ENCODE results near the gene LYPD6. TPM values are rescaled to one million over a fixed set of nuclear protein-coding genes. Genes with fewer than 3 reads are reported as not detected.

The LYPD6 gene
- total RNA-seq, 4 donors from 2014 or later: 0.31 to 4.0 (median 3.0) TPM

- no peak overlapping the region for H3K27ac ChIP-seq
- 29 to 67% methylated on average over 1 to 2 of the region's 3 CpGs for WGBS, 2 donors (ENCODE audit: low coverage in 1 of 2)
- no peaks in the 10 kb centered on the region for H3K4me1 ChIP-seq
- H3K36me3 ChIP-seq: no peaks in the 10 kb centered on the region
- H3K4me3 ChIP-seq: no peak overlapping the region
- no peak for ATAC-seq
- TF ChIP-seq EP300 (IDR thresholded peaks at IDR 0.05) (no peak), POLR2A (IDR thresholded peaks at IDR 0.05) (no peak), POLR2AphosphoS5 (IDR thresholded peaks at IDR 0.05) (no peak), CTCF (IDR thresholded peaks at IDR 0.05) (no peak)
- no peaks in the 10 kb centered on the region for H3K9me3 ChIP-seq
- no peaks in the 10 kb centered on the region for H3K27me3 ChIP-seq
Measured at GRCh38 chr2:149451417-149452165, 121.2 kb downstream of the LYPD6 start.

GRCh38 chr2:149456285-149456684 lies 125.9 kb downstream of the LYPD6 start:
- H3K4me1 ChIP-seq: no peaks in the 10 kb centered on the region
- ATAC-seq: no peak
- peaks cover 0 to 12% (median 0%) of the 10 kb centered on the region in 3 donors for H3K9me3 ChIP-seq
- H3K27me3 ChIP-seq: no peaks in the 10 kb centered on the region
- no peak for TF ChIP-seq CTCF (IDR thresholded peaks at IDR 0.05)
- no peak for TF ChIP-seq EP300 (IDR thresholded peaks at IDR 0.05)
- no peak for TF ChIP-seq POLR2AphosphoS5 (IDR thresholded peaks at IDR 0.05)
- TF ChIP-seq POLR2A (IDR thresholded peaks at IDR 0.05): no peak
- no peak overlapping the region for H3K4me3 ChIP-seq
- H3K27ac ChIP-seq: no peak overlapping the region
- H3K36me3 ChIP-seq: no peaks in the 10 kb centered on the region
- WGBS, 2 donors (ENCODE audit: low coverage in 1 of 2): 82 to 93% methylated on average over 2 of the region's 2 CpGs

GRCh38 chr2:149458502-149458901 lies 128.1 kb downstream of the LYPD6 start:
- H3K4me1 ChIP-seq: no peaks in the 10 kb centered on the region
- no peaks in the 10 kb centered on the region for H3K27me3 ChIP-seq
- no peak overlapping the region for H3K27ac ChIP-seq
- H3K9me3 ChIP-seq: peaks cover 0 to 18% (median 0%) of the 10 kb centered on the region in 3 donors
- ATAC-seq: no peak
- no peaks in the 10 kb centered on the region for H3K36me3 ChIP-seq
- TF ChIP-seq POLR2AphosphoS5 (IDR thresholded peaks at IDR 0.05) (no peak), POLR2A (IDR thresholded peaks at IDR 0.05) (no peak)
- H3K4me3 ChIP-seq: no peak overlapping the region

GRCh38 chr2:149463328-149464002 lies 133.1 kb downstream of the LYPD6 start:
- WGBS, 2 donors (ENCODE audit: low coverage in 1 of 2): 42 to 43% methylated on average over 2 of the region's 2 CpGs

GRCh38 chr2:149464396-149464795 lies 134.0 kb downstream of the LYPD6 start:
- H3K4me3 ChIP-seq: no peak overlapping the region
- H3K27ac ChIP-seq: no peak overlapping the region
- H3K4me1 ChIP-seq: no peaks in the 10 kb centered on the region
- no peak for TF ChIP-seq POLR2AphosphoS5 (IDR thresholded peaks at IDR 0.05)
- no peak for TF ChIP-seq CTCF (IDR thresholded peaks at IDR 0.05)
- TF ChIP-seq EP300 (IDR thresholded peaks at IDR 0.05): no peak
- no peak for TF ChIP-seq POLR2A (IDR thresholded peaks at IDR 0.05)
- peaks cover 0 to 6% (median 0%) of the 10 kb centered on the region in 3 donors for H3K9me3 ChIP-seq
- no peak for ATAC-seq
- 90 to 94% methylated on average over 3 to 7 of the region's 7 CpGs for WGBS, 2 donors (ENCODE audit: low coverage in 1 of 2)
- H3K36me3 ChIP-seq: no peaks in the 10 kb centered on the region
- H3K27me3 ChIP-seq: no peaks in the 10 kb centered on the region

More at GRCh38 chr2:149463328-149464002, 133.1 kb downstream of the LYPD6 start:
- Histone ChIP-seq H3K27ac (no peak overlapping the region), H3K4me3 (no peak overlapping the region), H3K4me1 (no peaks in the 10 kb centered on the region), H3K36me3 (no peaks in the 10 kb centered on the region), H3K27me3 (no peaks in the 10 kb centered on the region), H3K9me3 (peaks cover 0 to 10% (median 0%) of the 10 kb centered on the region in 3 donors)
- no peak for ATAC-seq
- no peak for TF ChIP-seq CTCF (IDR thresholded peaks at IDR 0.05)

Measured in gastroesophageal sphincter (tissue), 4 donors.